ENCODE measurements around the gene GMNN.

Gene GMNN

GRCh38 chr6:24807584-24807983, 32.8 kb downstream of the GMNN start:
- no peak for DNase-seq (ENCODE audit: low spot score)

- no peak for DNase-seq (ENCODE audit: low spot score)
Measured at GRCh38 chr6:24809728-24810127, 35.0 kb downstream of the GMNN start.

GRCh38 chr6:24818346-24818745, 43.6 kb downstream of the GMNN start:
- no peak for DNase-seq (ENCODE audit: low spot score)

GRCh38 chr6:24821860-24822444, 47.2 kb downstream of the GMNN start:
- DNase-seq (ENCODE audit: low spot score), result no peak

- DNase-seq (ENCODE audit: low spot score), result no peak
Measured at GRCh38 chr6:24822696-24823095, 48.0 kb downstream of the GMNN start.

- DNase-seq (ENCODE audit: low spot score), result no peak
Measured at GRCh38 chr6:24823185-24823584, 48.4 kb downstream of the GMNN start.

GRCh38 chr6:24824142-24824938, 49.6 kb downstream of the GMNN start:
- DNase-seq (ENCODE audit: low spot score), result no peak

- DNase-seq (ENCODE audit: low spot score), result no peak
Measured at GRCh38 chr6:24825130-24825630, 50.4 kb downstream of the GMNN start.

- DNase-seq (ENCODE audit: low spot score), result no peak
Measured at GRCh38 chr6:24827162-24827561, 52.4 kb downstream of the GMNN start.

GRCh38 chr6:24827970-24828369, 53.2 kb downstream of the GMNN start:
- no peak for DNase-seq (ENCODE audit: low spot score)

- no peak for DNase-seq (ENCODE audit: low spot score)
Measured at GRCh38 chr6:24829657-24830056, 54.9 kb downstream of the GMNN start.

- DNase-seq (ENCODE audit: low spot score), result no peak
Measured at GRCh38 chr6:24831771-24832716, 57.3 kb downstream of the GMNN start.

- no peak for DNase-seq (ENCODE audit: low spot score)
Measured at GRCh38 chr6:24832794-24833193, 58.1 kb downstream of the GMNN start.

GRCh38 chr6:24833711-24834386, 59.1 kb downstream of the GMNN start:
- DNase-seq (ENCODE audit: low spot score), result no peak
